Activated naive CD4-positive, alpha-beta T cell treated with anti-CD3 and anti-CD28 coated beads, Interleukin-2, amount 50 U/mL, for 16 hours (primary cell): ENCODE data around the gene TRIL.

ENCODE experiments used
- DNase-seq: peaks from one replicate; pipeline ENCODE4 v3.0.0-alpha.2; 2020

Gene TRIL, protein sequence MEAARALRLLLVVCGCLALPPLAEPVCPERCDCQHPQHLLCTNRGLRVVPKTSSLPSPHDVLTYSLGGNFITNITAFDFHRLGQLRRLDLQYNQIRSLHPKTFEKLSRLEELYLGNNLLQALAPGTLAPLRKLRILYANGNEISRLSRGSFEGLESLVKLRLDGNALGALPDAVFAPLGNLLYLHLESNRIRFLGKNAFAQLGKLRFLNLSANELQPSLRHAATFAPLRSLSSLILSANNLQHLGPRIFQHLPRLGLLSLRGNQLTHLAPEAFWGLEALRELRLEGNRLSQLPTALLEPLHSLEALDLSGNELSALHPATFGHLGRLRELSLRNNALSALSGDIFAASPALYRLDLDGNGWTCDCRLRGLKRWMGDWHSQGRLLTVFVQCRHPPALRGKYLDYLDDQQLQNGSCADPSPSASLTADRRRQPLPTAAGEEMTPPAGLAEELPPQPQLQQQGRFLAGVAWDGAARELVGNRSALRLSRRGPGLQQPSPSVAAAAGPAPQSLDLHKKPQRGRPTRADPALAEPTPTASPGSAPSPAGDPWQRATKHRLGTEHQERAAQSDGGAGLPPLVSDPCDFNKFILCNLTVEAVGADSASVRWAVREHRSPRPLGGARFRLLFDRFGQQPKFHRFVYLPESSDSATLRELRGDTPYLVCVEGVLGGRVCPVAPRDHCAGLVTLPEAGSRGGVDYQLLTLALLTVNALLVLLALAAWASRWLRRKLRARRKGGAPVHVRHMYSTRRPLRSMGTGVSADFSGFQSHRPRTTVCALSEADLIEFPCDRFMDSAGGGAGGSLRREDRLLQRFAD

DNA sequence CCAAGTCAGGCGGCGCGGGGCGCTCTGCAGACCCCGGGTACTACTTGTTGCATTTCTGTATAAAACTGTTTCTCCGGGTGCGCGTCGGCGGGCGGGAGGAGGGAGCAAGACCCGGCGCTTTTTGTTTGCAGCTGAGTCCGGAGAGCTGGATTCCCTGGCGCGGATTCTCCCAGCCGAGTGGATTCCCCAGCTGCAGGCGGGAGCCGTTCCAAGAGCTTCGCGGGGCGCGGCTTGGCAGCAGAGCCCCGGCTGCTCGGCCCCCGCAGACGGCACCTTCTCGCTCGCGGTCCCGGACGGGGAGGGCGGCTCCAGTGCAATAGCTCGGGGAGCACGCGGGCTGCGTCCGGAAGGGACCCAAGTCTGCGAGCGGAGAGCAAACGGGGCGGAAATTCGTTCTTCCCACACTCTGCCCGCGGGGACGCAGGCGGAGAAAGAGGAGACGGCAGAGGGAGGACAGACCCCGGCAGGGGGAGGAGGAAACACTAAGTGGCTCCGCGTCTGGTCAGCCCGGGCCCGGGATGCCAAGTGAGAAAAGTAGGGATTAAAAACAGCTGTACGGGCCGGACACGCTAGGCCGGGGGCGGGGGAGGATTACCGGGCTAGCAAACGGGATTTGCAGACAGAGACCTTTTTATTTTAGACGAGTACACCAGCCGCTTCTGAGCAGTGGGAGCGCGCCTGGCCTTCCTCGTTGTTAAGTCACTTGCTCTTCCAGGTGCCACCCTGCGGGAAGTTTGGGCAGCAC, at the start of gene TRIL:
Gene TRIL (minus strand): TSS at position 96 of the 745 bp plus-strand sequence. CDS start 284 bp downstream, outside the sequence.
- DNase-seq = no peak

DNA sequence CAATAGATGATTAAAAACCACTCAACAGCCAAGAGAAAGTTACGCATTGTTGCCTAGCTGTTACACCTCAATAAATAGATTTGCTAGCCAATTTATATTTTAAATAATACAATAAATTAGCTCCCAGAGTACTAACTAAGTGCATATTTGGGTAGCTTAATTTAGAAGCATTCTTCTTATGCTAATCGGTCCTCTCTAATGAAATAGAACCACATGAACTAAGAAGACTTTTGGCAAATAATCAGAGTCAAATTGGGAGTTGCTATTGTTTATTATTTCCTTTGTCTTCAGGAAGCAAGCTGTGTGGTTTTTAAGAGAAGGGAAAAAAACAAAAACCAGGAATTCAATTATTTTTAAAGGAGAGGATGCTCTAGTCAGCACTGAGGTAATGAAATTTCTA, 49.0 kb upstream of the TRIL start:
- no peak for DNase-seq

DNA sequence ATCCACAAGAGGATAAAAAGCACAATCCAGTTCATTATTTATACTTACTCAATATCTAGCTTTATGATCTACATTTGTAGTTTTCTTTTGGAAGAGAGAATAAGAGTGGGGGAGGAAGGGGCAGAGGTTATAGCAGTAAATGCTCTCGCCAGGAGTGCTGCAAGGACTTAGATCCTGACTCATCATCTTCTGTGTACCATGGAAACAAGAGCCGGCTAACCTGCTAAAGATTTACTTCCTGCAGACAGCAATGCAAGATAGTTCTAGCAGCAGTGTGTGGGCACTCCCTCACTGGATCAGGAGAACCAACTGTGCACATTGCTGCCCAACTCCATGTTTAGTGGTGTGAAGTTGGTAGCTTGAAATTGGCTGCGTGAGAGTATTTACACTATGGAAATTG, 47.7 kb upstream of the TRIL start:
- no peak for DNase-seq

DNA sequence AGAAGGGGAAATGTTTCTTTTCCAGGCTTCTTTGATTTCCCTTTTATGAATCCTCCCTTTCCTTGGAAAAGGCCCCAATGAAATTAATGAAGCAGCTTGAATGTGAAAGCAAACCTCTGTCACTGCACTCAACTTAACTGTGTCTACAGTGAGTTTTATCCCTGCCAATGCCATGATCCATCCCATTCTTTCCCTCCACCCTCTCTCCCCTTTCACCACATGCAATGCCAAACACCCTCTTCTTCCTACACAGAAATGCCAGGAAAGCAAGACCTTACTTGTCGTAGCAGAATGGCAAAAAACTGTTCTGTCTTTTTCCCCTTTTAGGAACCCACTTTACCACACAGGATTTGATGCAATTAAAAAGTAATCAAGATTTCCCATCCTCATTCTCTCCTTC, 47.3 kb upstream of the TRIL start:
- DNase-seq = no peak

DNA sequence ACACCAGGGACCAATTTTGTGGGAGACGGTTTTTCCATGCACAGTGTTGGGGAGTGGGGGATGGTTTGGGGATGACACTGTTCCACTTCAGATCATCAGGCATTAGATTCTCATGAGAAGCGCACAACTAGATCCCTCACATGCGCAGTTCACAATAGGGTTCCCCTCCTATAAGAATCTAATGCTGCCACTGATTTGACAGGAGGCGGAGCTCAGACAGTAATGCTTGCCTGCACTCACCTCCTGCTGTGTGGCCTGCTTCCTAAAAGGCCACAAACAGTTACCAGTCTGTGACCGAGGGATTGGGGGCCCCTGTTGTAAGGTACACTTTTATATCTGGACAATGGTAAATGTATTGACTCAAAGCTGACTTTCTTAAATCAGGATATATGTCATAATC, 45.6 kb upstream of the TRIL start:
- DNase-seq = no peak

DNA sequence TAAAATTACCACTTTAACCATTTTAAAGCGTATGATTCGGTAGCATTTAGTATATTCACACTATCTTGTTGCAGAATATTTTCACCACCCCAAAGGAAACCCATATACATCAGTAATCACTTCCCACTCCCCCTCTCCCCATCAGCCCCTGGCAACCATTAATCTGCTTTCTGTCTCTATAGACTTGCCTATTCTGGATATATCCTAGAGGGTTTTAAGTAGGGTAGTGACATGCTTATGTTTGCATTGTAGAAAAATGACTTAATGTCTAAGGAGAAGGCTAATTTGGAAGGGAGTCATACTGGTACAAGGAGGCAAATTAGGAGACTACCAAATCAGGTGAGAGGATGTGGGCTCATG, 42.6 kb upstream of the TRIL start:
- no peak for DNase-seq

DNA sequence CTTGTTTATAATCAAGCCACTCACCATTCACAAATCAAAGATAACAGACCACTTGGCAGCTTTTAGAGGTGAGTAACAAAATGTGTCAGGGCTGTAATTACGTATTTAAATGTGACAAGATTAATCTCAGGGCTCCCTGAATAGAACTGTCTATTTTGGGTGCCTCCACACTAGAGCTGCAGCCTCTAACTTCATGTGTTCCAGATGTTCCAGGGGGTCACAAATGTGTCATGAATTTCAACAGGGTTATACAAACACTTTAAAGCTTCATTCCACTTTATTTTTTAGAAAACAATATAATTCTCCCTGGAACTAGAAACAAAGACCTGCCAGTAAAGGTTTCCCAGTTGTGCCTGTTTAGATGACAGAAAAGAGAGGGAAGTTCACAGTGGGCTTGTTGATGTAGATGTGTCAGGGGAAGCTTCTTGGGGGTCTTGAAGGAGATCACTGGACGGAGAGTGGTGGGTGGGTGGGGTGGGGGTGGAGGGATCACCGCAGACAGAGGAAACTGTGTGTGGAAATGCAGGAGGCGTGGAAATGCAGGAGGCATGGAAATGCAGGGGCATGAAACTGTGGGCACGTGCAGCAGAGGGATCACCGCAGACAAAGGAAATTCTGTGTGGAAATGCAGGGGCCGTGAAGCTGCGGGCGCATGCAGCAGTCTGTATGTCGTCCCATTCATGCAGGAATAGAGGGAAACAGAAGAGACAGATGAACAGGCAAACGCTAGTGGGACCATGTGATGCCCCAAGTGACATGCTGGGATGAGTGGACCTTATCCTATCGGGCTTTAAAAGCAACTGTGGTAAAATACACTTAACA, 42.0 kb upstream of the TRIL start:
- DNase-seq = no peak

DNA sequence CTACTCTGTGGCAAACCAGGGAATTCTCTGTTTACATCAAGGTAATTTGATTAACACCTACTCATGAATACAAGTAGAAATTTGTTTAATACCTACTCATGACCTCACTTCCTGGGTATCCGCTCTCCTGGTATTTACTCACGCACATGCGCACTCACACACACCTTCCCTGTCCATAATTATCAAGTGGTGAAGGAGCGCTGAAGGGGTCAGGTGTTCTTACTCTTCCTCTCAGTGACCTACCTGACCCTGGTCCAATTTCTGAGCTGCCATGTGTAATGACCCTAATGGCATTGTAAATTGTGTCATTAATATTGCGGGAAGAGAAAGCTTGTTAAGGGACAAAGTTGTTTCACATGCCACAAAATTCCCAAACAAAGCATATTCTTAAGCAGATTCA, 41.3 kb upstream of the TRIL start:
- no peak for DNase-seq

DNA sequence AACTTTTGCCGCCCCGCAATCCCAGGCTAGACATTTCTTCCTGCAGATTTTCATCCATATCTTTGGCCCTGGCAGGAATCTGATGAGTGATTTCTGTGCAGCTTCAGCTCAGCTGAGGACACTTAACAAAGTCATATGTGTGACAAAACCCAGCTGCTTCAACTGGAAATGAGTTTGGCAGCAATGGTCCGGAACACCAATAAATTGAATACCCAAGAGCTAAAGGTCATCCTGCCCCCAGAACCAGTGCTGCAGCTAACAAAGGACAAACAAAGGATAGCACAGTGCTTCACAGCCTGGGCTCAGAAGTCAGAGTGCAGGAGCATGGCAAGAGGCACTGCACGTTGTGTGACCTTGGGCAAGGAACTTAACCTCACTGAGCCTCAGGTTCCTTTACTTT, 40.0 kb upstream of the TRIL start:
- DNase-seq = no peak

DNA sequence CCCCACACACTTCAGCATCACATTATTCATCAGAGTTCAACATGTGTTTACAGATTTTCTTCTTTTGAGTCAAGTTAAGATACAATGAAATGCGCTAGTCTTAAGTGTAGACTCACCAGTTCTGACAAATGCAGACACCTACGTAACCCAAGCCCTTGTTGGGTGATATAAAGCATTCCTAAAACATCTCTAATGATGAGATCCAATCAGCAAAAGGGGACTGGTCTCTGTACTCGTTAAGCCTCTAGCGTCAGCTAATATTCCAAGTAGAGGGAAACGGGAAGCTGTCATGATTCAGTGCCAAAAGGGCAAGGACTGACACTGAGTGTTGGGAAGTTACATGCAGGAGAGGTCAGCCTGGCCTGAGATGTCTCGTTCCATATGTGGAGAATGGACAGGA, 38.7 kb upstream of the TRIL start:
- DNase-seq = no peak

DNA sequence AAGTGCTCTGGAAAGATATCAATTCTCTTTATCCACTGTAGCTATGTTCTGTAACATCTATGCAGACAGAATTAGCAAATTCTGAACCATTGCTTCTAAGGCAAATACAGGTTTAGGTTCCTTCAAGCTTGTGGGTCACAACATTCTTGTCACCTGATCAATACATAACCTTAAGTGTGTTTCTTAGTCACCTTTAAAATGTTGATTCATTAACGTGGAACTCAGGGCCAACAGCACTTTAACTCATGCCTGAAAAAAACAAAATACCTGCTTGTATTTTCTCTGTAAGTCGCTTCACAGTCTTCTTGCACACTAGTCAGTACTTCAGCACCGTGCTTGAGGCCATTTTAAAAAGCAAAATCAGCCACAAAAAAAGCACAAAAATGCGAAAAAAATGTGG, 35.2 kb upstream of the TRIL start:
- DNase-seq = no peak

DNA sequence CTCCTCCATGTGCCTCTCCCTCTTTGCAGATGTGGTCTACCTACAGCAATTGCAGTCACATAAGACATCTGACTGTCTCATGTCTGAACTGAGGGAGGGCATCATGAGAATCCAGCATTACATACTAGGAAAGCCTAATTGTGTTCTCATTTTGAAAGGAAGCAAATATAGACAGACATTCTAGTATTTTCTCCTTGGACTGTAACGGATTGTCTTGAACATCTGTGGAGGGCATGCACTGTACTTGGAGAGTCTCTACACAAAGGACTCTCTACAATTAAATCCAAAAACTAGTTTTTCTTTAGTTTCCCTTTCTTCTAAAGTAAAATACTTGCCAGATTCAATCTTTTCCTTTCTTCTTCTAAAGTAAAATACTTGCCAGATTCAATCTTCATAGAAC, 34.7 kb upstream of the TRIL start:
- no peak for DNase-seq

DNA sequence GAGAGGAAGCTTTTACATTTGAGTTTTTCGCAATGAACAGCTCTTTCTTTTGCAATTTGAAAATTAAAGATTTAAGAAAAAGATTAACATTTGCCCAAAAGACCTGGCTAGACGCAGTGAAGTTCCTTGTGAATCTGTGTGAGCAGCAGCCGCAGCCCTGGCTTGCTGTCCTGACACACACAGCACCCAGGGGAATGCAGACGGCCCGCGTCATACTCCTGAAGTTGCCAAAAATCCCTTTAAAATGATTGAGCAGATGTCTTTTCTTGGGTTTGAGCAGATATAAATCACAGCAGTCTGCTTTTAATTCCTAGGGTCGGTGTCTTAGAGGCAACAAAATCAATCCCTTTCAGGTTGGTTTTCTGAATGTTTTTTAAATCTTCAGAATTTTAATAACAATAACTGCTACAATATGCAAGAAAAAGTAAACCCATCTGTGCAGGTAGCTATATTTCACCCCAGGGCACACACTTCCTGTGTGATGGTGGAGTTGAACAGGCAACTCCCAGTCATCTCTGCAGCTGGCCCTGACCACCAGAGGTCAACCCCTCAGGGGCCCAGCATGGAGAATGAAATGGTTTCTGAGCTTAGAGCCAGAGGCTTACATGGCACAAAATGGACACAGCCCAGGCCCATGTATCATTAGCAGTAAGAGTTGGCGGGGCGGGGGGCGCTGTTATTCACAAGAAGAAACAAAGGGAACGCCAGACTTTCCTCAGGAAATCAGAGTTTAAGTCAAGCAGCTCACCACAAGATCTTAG, 32.2 kb upstream of the TRIL start:
- no peak for DNase-seq

DNA sequence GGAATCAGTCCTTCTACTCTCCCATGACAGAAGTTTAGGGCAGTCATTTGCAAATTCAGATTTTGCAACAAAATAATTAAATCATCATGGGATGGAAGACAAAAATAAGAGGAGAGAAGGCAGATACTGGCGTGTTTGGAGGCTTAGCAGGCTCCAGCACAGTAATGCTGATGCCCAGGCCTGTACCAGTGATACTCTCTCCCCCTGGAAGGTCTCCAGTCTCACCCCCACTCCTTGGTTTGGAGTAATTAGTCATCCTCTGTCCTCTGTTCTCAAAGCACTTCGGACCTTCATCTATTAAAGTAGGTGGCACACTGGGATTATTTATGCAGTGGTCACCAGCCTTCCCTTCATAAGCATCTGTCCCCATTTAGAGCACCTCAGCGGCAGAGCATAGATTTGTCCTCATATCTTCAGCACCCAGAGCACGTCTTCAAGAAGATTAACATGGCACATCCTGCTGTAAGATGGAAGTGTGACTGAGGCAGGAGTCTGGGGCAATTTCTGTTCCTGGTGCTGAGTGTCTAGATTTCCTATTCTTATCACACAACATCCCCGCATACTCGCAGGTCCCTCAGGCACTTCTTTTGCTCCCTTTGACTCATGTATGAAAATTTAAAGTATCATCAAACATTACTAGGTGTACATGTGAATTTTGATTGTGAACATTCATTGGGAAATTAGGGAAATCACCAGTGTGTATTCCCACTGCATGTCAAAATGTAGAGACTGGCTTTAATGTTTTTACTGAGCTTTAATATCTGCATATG, 31.3 kb upstream of the TRIL start:
- no peak for DNase-seq

DNA sequence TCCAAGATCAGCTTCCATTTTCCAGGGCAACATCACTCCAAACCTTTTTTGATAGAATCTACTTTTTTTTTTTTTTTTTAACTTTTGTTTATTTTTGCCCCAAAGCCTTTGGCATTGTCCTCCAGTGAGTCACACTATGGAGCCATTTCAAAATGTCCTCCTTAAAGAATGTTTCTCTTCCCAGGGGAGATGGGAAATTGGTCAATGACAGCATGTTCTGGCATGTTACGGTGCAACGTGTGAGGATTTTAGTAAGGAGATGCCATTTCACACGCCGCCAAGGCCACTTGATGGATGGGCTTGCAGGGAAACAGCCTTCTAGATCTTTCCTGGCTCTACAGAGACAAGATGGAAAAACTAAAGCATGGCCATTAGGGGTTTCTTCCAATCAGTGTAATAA, 30.7 kb upstream of the TRIL start:
- DNase-seq = no peak

DNA sequence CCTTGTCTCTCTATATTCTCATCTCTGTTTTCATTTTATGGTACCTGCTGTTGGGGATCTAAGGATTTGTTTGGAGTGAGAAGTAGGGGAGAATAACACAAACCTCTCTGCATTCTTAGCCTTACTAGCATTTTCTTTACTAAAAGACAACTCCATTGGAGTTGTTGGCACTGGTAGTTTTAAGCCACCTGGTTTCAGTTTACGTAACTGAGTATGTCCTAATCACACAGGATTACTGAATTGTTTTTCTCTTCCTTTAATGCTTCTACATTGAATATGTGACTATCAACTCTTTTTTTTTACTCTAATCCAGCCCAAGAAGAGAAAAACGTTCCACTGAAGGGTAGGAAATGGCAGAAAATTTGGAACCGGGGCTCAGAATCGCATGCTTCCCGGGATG, 30.0 kb upstream of the TRIL start:
- no peak for DNase-seq

DNA sequence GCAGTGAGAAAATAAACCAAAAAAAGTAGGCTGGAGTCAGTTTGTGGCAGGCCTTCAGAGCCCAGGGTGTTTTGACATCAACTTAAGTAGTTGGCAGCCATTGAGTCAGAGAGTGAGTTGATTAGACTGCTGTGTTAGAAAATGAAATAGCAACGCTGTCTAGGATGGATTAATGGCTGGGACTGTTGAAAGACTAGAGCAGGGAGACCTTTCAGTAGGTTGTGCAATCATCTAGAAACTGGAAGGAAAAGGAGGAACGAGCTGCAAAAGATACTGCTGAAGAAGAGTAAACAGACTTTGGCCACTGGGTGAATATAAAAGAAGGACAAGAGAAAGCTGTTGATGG, 28.6 kb upstream of the TRIL start:
- DNase-seq = no peak

DNA sequence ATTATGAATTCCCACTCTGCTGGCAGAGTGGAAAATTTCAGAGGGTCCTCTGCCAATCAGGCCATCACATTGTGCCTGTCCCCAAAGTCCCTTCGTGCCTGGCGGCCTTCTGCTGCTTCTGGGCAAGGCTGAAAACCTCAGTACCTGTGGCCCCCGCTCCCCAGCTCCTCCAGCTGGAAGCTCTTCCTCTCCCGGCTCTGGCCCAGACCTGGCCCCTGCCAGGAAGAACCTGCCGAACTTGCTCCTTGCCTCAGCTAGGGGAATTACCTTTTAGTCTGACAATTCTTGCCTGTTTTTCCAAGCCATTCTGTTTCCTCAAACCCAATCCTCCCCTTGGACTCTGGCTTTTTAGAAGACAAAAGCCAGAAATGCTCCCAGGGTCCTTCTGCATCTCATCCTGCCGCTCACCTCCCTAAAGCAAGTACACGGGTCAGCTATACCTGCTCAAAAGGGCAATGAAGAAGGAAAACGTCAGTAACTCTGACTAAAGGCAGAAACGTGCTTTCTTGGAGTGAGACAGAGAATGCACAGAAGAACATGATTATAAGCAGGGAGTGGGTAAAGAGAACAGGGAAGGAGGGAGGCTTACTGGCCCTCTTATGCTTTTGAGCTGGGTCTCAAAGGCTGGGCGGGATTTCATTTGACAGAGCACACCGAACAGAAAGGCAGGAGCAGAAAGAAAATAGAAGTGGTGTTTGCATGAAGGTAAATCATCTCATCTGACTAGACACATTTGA, 28.1 kb upstream of the TRIL start:
- no peak for DNase-seq

DNA sequence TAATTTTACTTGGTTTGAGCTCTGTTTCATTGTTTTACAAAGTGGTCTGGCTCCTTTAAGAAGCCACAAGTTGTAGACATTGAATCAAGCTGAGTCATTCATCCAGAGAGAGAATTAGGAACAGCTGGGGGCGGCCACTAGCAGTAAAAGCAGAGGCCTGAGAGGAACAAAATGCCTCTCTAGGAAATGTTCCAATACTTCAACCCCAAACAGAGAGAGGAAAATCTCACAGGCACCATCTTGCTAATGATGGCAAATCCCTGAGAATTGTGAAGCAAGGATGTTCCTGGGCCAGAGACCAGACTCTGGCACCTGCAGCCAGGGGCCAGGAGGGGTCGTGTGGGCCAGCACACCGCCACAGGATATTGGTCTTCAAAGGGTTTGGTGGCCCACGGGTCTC, 26.5 kb upstream of the TRIL start:
- no peak for DNase-seq

DNA sequence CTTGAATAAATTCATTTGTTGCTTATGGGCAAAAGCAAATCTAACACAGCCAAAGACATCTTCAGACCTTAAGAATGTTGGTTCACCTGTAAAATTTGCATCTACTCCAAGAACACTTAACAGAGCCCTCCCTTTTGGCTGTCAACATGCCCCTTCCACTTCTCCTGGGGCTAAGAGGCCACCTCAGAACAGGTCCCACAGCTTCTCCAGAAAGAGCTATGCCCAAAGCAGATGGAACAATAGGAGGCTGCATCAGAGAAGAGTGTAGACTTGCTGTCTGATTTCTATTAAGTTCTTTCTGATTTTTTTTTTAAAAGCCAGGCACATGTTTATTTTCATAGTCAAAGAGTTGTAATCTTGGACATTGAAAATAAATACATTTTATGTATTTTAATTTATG, 26.1 kb upstream of the TRIL start:
- no peak for DNase-seq
